ENCODE results near the gene OSBPL8.
A peak's percentile ranks its signal among the peaks of the same experiment; 100 is the strongest.
"Not testable (repeated sequence)": the region's sequence is repeated elsewhere in the genome, so short reads cannot be mapped to it uniquely, and the experiment has no call there.

The OSBPL8 gene

GRCh38 chr12:76346798-76347420 is 212.7 kb downstream of the OSBPL8 start:
- peak; percentile 71 for DNase-seq

GRCh38 chr12:76346236-76346635 is 213.3 kb downstream of the OSBPL8 start:
- DNase-seq: peak; percentile 53

- DNase-seq: no peak
Observed at GRCh38 chr12:76345569-76345968, 214.0 kb downstream of the OSBPL8 start.

GRCh38 chr12:76341436-76342030 is 218.0 kb downstream of the OSBPL8 start:
- DNase-seq: peak; percentile 49

GRCh38 chr12:76340680-76341435 is 218.7 kb downstream of the OSBPL8 start:
- no peak for DNase-seq

GRCh38 chr12:76337583-76337982 is 222.0 kb downstream of the OSBPL8 start:
- peak; percentile 57 for DNase-seq

- DNase-seq: no peak
Observed at GRCh38 chr12:76332606-76333005, 227.0 kb downstream of the OSBPL8 start.

GRCh38 chr12:76329606-76330005 is 230.0 kb downstream of the OSBPL8 start:
- DNase-seq: no peak

GRCh38 chr12:76329159-76329558 is 230.4 kb downstream of the OSBPL8 start:
- peak; percentile 91 for DNase-seq

GRCh38 chr12:76319595-76320319 is 239.8 kb downstream of the OSBPL8 start:
- DNase-seq: not testable (repeated sequence)

GRCh38 chr12:76318773-76319594 is 240.6 kb downstream of the OSBPL8 start:
- no peak for DNase-seq

- no peak for DNase-seq
Observed at GRCh38 chr12:76317976-76318375, 241.6 kb downstream of the OSBPL8 start.

- DNase-seq: no peak
Observed at GRCh38 chr12:76316468-76316867, 243.1 kb downstream of the OSBPL8 start.

- DNase-seq: no peak
Observed at GRCh38 chr12:76313299-76313698, 246.3 kb downstream of the OSBPL8 start.

GRCh38 chr12:76312315-76312714 is 247.3 kb downstream of the OSBPL8 start:
- no peak for DNase-seq

GRCh38 chr12:76311796-76312195 is 247.8 kb downstream of the OSBPL8 start:
- DNase-seq: peak; percentile 33

GRCh38 chr12:76310110-76310509 is 249.5 kb downstream of the OSBPL8 start:
- peak; percentile 60 for DNase-seq

GRCh38 chr12:76308866-76309265 is 250.7 kb downstream of the OSBPL8 start:
- no peak for DNase-seq

GRCh38 chr12:76307083-76307482 is 252.5 kb downstream of the OSBPL8 start:
- no peak for DNase-seq

- no peak for DNase-seq
Observed at GRCh38 chr12:76303989-76304460, 255.5 kb downstream of the OSBPL8 start.

- DNase-seq: no peak
Observed at GRCh38 chr12:76303365-76303764, 256.2 kb downstream of the OSBPL8 start.
